Neural cell (in vitro differentiated cells): ENCODE results near the gene DLG5. TPM values are rescaled to one million over a fixed set of nuclear protein-coding genes. Genes with fewer than 3 reads are reported as not detected.

Source experiments
- H2AFZ ChIP-seq: fragments of 200-600, 300-800 bp; sonication (generic), shearing (Covaris generic); 2 replicates; pipeline ENCODE4 v1.6.0; 2014; ENCODE audit warnings: low read depth, mild to moderate bottlenecking, antibody characterized with exemption, low read length, moderate library complexity
- H3F3A ChIP-seq: fragments of 200-600 bp; shearing (Covaris generic); 2 replicates; pipeline ENCODE4 v1.6.1; 2016; ENCODE audit warnings: mild to moderate bottlenecking, moderate library complexity, mixed read lengths, antibody characterized with exemption, low read length; ENCODE audit not compliant: insufficient read depth, poor library complexity, severe bottlenecking
- H3K27ac ChIP-seq: fragments of 200-600, 300-800 bp; sonication (generic), shearing (Covaris generic); 2 replicates; pipeline ENCODE4 v1.5.1; 2014; ENCODE audit warnings: mild to moderate bottlenecking, low read length, moderate library complexity
- H3K27me3 ChIP-seq: fragments of 300-800, 200-600 bp; sonication (generic), shearing (Covaris generic); 2 replicates; pipeline ENCODE4 v1.6.0; 2014; ENCODE audit warnings: mild to moderate bottlenecking, low read depth, low read length, moderate library complexity; ENCODE audit not compliant: insufficient read depth
- H3K36me3 ChIP-seq: fragments of 300-800, 200-600 bp; sonication (generic), shearing (Covaris generic); 2 replicates; pipeline ENCODE4 v1.5.1; 2014; ENCODE audit warnings: mild to moderate bottlenecking, antibody characterized with exemption, low read length, moderate library complexity; ENCODE audit not compliant: insufficient read depth
- H3K4me2 ChIP-seq: fragments of 300-800, 200-600 bp; sonication (generic), shearing (Covaris generic); 2 replicates; pipeline ENCODE4 v1.6.0; 2014; ENCODE audit warnings: mild to moderate bottlenecking, low read length
- H3K4me3 ChIP-seq: fragments of 300-800, 200-600 bp; sonication (generic), shearing (Covaris generic); 2 replicates; pipeline ENCODE4 v1.5.1; 2014; ENCODE audit warnings: mild to moderate bottlenecking, low read length, moderate library complexity
- H3K79me2 ChIP-seq: fragments of 200-600 bp; shearing (Covaris generic); replicated peaks from 2 replicates; pipeline ENCODE4 v1.6.0; 2014; ENCODE audit warnings: mild to moderate bottlenecking, low read length, moderate library complexity; ENCODE audit not compliant: insufficient read depth
- H3K9ac ChIP-seq: fragments of 300-800, 200-600 bp; sonication (generic), shearing (Covaris generic); 2 replicates; pipeline ENCODE4 v1.6.1; 2016; ENCODE audit warnings: mild to moderate bottlenecking, low read length, mixed read lengths
- H3K9me2 ChIP-seq: fragments of 200-600 bp; shearing (Covaris generic); 2 replicates; pipeline ENCODE4 v1.6.1; 2016; ENCODE audit warnings: mild to moderate bottlenecking, low read length, mixed read lengths; ENCODE audit not compliant: insufficient read depth
- H3K9me3 ChIP-seq: fragments of 200-600, 300-800 bp; sonication (generic), shearing (Covaris generic); 2 replicates; pipeline ENCODE4 v1.6.1; 2016; ENCODE audit warnings: mild to moderate bottlenecking, mixed run types, low read length, moderate library complexity, mixed read lengths
- H4K20me1 ChIP-seq: fragments of 200-600 bp; shearing (Covaris generic); 2 replicates; pipeline ENCODE4 v1.6.1; 2016; ENCODE audit warnings: mild to moderate bottlenecking, mixed run types; ENCODE audit not compliant: insufficient read depth
- CTCF ChIP-seq: fragments of 450-650 bp; IDR thresholded peaks from 2 replicates; pipeline ENCODE4 v1.5.1; 2014; ENCODE audit warnings: antibody characterized with exemption, mild to moderate bottlenecking, moderate library complexity; ENCODE audit not compliant: poor library complexity, severe bottlenecking
- EZH2 ChIP-seq: fragments of 200-600, 300-800 bp; shearing (Covaris generic), sonication (generic); IDR thresholded peaks from 2 replicates; pipeline ENCODE4 v1.6.1; 2014; ENCODE audit warnings: antibody characterized with exemption, low read length, borderline replicate concordance, mild to moderate bottlenecking; ENCODE audit not compliant: insufficient read depth, poor library complexity, severe bottlenecking
- MXI1 ChIP-seq: fragments of 450-650 bp; conservative IDR thresholded peaks from 2 replicates; pipeline ENCODE4 v1.6.1; 2014; ENCODE audit warnings: antibody characterized with exemption, mild to moderate bottlenecking; ENCODE audit not compliant: poor library complexity, severe bottlenecking
- POLR2AphosphoS5 ChIP-seq: IDR thresholded peaks from 2 replicates; pipeline ENCODE4 v1.6.1; 2012
- REST ChIP-seq: IDR thresholded peaks from 2 replicates; pipeline ENCODE4 v1.6.1; 2012; ENCODE audit warnings: borderline replicate concordance
- polyA plus RNA-seq: library from polyadenylated mRNA; depleted of rRNA; stranded (reverse); fragments of >200 nt; gene quantifications from 2 replicates; pipeline ENCODE4 v1.2.3, GENCODE V29; 2014

Gene DLG5
- polyA plus RNA-seq, 1 donor from 2014 or later, result 72.9 TPM

GRCh38 chr10:77804371-77804770 lies 122.2 kb downstream of the DLG5 start:
- Histone ChIP-seq H3K9ac (no peak overlapping the region), H3K9me3 (no peaks in the 10 kb centered on the region), H4K20me1 (no peaks in the 10 kb centered on the region), H3K79me2 (no peaks in the 10 kb centered on the region), H3K36me3 (no peaks in the 10 kb centered on the region), H3K4me2 (no peak overlapping the region), H3K27me3 (no peaks in the 10 kb centered on the region), H2AFZ (no peak overlapping the region), H3K27ac (no peak overlapping the region), H3F3A (no peaks in the 10 kb centered on the region), H3K9me2 (no peaks in the 10 kb centered on the region), H3K4me3 (no peak overlapping the region)
- TF ChIP-seq EZH2, result no peak
- no peak for TF ChIP-seq MXI1
- no peak for TF ChIP-seq REST

GRCh38 chr10:77801474-77802161 lies 124.9 kb downstream of the DLG5 start:
- peaks cover 5% of the 10 kb centered on the region for H3K36me3 ChIP-seq
- no peaks in the 10 kb centered on the region for H3K79me2 ChIP-seq
- no peaks in the 10 kb centered on the region for H3K9me2 ChIP-seq
- H3K4me3 ChIP-seq, result no peak overlapping the region
- no peak overlapping the region for H3K27ac ChIP-seq
- H2AFZ ChIP-seq, result no peak overlapping the region
- H4K20me1 ChIP-seq, result no peaks in the 10 kb centered on the region
- no peaks in the 10 kb centered on the region for H3K9me3 ChIP-seq
- H3F3A ChIP-seq, result no peaks in the 10 kb centered on the region
- no peak overlapping the region for H3K4me2 ChIP-seq
- TF ChIP-seq POLR2AphosphoS5 (no peak), CTCF (no peak), REST (no peak)
- no peak overlapping the region for H3K9ac ChIP-seq
- H3K27me3 ChIP-seq, result no peaks in the 10 kb centered on the region
